Epidermal melanocyte (primary cell): ENCODE data around the gene SLC4A3.
"Not testable (repeated sequence)": the region's sequence is repeated elsewhere in the genome, so short reads cannot be mapped to it uniquely, and the experiment has no call there.

ENCODE experiments used
- DNase-seq: peaks from one replicate; pipeline ENCODE4 v3.0.0; 2011; ENCODE audit warnings: low spot score; ENCODE audit not compliant: insufficient read length

Gene SLC4A3

GRCh38 chr2:219680958-219681693, 53.7 kb downstream of the SLC4A3 start:
- DNase-seq: no peak

- no peak for DNase-seq
Measured at GRCh38 chr2:219681694-219682300, 54.4 kb downstream of the SLC4A3 start.

- DNase-seq: not testable (repeated sequence)
Measured at GRCh38 chr2:219683474-219683873, 56.0 kb downstream of the SLC4A3 start.

- DNase-seq: no peak
Measured at GRCh38 chr2:219684721-219685689, 57.6 kb downstream of the SLC4A3 start.

GRCh38 chr2:219687272-219687671, 59.8 kb downstream of the SLC4A3 start:
- no peak for DNase-seq

GRCh38 chr2:219687882-219688559, 60.6 kb downstream of the SLC4A3 start:
- no peak for DNase-seq

- peak; percentile 37 for DNase-seq
Measured at GRCh38 chr2:219688560-219689445, 61.4 kb downstream of the SLC4A3 start.

- peak; percentile 42 for DNase-seq
Measured at GRCh38 chr2:219689676-219690628, 62.5 kb downstream of the SLC4A3 start.

- DNase-seq: no peak
Measured at GRCh38 chr2:219691571-219691970, 64.1 kb downstream of the SLC4A3 start.
